BE2C (cell line): ENCODE data around the gene SNAPC3.

Experiments
- DNase-seq: peaks from one replicate; pipeline ENCODE4 v3.0.0-alpha.2; 2020
- H3K27me3 ChIP-seq: fragments of 250-450 bp; sonication (Bioruptor Pico); 2 replicates; pipeline ENCODE4 v1.5.1; 2020; ENCODE audit warnings: mild to moderate bottlenecking
- H3K36me3 ChIP-seq: fragments of 250-450 bp; sonication (Bioruptor Pico); 2 replicates; pipeline ENCODE4 v1.5.1; 2020; ENCODE audit warnings: mild to moderate bottlenecking
- H3K4me1 ChIP-seq: fragments of 250-450 bp; sonication (Bioruptor Pico); 2 replicates; pipeline ENCODE4 v1.5.1; 2020
- H3K4me3 ChIP-seq: 2 replicates; pipeline ENCODE4 v1.5.1; 2011; ENCODE audit warnings: low read depth, low read length
- H3K9me3 ChIP-seq: fragments of 250-450 bp; sonication (Bioruptor Pico); 2 replicates; pipeline ENCODE4 v1.5.1; 2020
- TF ChIP-seq, protein P1 (sequence below): IDR thresholded peaks from 2 replicates; pipeline ENCODE4 v1.5.1; 2012; ENCODE audit warnings: mild to moderate bottlenecking, low read depth, low read length

The SNAPC3 gene

DNA sequence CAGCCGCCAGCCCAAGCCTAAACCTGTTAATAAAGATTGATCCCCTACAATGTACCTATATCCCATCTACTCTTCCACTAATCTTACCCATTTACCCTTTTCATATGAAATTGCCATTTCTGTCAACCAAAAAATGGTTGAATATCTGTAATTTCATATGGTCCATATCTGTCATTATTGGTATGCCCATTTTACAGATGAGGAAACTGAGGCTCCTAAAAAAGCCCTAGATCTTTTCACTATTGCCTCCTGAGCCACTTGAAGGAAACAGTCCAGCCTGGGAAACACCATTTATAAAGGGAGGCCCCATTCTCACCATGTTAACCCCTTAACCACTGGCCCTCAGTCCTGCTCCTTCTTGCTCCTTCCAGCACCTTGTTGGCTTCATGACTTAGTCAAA is 41.2 kb upstream of the SNAPC3 start:
- Histone ChIP-seq H3K4me1 (no peaks in the 10 kb centered on the region), H3K36me3 (no peaks in the 10 kb centered on the region), H3K27me3 (no peaks in the 10 kb centered on the region; the same call in 1 of the 2 replicates), H3K4me3 (no peak overlapping the region), H3K9me3 (no peaks in the 10 kb centered on the region)
- no peak for DNase-seq
- TF ChIP-seq, protein P1, sequence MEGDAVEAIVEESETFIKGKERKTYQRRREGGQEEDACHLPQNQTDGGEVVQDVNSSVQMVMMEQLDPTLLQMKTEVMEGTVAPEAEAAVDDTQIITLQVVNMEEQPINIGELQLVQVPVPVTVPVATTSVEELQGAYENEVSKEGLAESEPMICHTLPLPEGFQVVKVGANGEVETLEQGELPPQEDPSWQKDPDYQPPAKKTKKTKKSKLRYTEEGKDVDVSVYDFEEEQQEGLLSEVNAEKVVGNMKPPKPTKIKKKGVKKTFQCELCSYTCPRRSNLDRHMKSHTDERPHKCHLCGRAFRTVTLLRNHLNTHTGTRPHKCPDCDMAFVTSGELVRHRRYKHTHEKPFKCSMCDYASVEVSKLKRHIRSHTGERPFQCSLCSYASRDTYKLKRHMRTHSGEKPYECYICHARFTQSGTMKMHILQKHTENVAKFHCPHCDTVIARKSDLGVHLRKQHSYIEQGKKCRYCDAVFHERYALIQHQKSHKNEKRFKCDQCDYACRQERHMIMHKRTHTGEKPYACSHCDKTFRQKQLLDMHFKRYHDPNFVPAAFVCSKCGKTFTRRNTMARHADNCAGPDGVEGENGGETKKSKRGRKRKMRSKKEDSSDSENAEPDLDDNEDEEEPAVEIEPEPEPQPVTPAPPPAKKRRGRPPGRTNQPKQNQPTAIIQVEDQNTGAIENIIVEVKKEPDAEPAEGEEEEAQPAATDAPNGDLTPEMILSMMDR, result no peak

DNA sequence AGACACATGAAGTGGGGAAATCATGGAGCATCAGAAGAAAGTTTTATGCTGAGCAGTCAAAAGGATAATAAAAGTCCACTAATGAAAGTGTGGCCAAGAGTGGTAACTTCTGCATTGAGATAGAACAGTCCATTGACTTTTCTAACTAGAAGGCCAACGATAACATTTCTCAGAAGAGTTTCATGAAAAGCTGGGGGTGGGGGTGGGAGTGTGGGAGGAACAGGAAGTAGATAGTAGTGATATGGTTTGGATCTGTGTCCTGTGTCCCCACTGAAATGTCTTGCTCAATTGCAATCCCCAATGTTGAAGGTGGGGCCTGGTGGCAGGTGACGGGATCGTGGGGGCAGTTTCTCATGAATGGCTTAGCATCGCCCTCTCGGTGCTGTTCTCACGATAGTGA is 36.2 kb upstream of the SNAPC3 start:
- TF ChIP-seq, protein P1, result no peak
- H3K36me3 ChIP-seq, result no peaks in the 10 kb centered on the region
- no peak overlapping the region for H3K4me3 ChIP-seq
- DNase-seq, result no peak
- no peaks in the 10 kb centered on the region for H3K27me3 ChIP-seq
- H3K4me1 ChIP-seq, result no peaks in the 10 kb centered on the region
- no peaks in the 10 kb centered on the region for H3K9me3 ChIP-seq

DNA sequence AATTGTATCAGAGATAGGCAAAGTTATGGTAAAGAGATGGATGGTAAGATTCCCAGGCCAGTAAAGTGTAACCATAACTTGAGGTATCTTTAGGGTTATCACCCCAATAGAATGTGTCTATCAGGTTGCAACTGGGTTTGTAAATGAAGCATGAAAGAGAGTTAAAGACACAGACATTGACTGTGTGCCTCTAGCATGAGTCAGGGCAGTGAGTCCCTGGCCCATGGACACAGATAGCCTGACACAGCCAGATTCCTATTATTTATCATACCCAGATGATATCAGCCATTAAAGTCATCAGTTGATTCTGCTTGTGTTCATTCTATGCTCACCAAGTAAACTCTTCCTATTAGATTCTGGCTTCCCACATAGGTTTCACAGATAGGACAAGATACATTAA is 33.5 kb upstream of the SNAPC3 start:
- no peaks in the 10 kb centered on the region for H3K27me3 ChIP-seq
- no peaks in the 10 kb centered on the region for H3K4me1 ChIP-seq
- no peak for DNase-seq
- H3K9me3 ChIP-seq, result no peaks in the 10 kb centered on the region
- TF ChIP-seq, protein P1, result no peak
- H3K4me3 ChIP-seq, result no peak overlapping the region
- no peaks in the 10 kb centered on the region for H3K36me3 ChIP-seq

DNA sequence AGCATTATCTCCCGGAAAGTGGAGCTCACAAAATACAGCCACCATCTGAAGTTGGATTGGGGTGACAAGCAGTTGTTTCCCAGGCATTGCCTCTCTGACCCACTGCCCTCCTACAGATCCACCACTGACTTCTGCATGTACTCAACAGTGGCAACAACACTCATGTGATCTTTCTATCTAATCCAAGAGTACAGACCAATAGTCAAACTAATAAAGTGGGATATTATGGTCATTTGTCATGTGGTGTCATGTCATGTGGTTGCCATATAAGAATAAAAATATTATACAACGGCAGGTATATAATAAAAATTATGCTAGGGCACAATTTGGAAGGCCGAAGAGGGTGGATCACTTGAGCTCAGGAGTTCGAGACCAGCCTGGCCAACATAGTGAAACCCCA is 33.0 kb upstream of the SNAPC3 start:
- TF ChIP-seq, protein P1, result no peak
- H3K4me3 ChIP-seq, result no peak overlapping the region
- H3K27me3 ChIP-seq, result no peaks in the 10 kb centered on the region
- DNase-seq, result no peak
- H3K4me1 ChIP-seq, result no peaks in the 10 kb centered on the region
- H3K9me3 ChIP-seq, result no peaks in the 10 kb centered on the region
- H3K36me3 ChIP-seq, result no peaks in the 10 kb centered on the region

DNA sequence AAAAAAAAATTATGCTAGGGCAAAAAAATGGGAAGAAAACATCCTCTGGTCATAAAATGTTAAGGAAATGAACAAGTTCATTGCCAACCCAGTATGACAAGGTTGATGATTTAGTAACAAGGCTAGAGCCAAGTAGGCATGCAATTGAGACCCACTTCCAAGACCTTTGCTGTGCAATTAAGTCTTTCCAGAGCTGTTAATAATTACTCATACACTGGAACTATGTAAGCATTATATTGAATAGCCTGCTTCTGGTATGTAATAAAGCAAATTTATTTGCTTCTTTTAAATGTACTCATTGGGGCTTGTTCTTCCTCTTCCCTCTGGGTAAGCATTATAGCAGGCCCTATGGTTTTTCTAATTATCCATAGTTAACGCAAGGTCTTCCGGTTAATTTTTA is 32.5 kb upstream of the SNAPC3 start:
- Histone ChIP-seq H3K9me3 (no peaks in the 10 kb centered on the region), H3K36me3 (no peaks in the 10 kb centered on the region), H3K27me3 (no peaks in the 10 kb centered on the region), H3K4me3 (no peak overlapping the region), H3K4me1 (no peaks in the 10 kb centered on the region)
- TF ChIP-seq, protein P1, result no peak
- DNase-seq, result no peak

DNA sequence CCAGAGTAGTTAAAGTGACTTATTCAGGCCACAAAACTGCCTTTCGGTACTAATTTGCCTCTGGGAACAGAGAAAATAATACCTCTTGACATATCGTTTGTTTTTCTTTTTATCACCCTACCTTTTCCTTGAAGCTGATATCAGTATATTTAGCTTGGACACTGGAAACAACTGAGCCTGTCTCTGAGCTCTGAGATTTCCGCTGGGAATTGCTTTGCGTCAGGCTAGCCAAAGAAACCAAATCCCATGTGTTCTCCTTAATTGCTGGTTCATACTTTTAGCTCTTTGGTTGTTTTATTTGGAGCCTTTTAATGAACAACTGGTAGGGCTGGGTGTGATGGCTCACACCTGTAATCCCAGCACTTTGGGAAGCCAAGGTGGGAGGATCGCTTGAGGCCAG is 30.3 kb upstream of the SNAPC3 start:
- no peak for DNase-seq
- TF ChIP-seq, protein P1, result no peak
- no peaks in the 10 kb centered on the region for H3K36me3 ChIP-seq
- no peaks in the 10 kb centered on the region for H3K9me3 ChIP-seq
- no peaks in the 10 kb centered on the region for H3K27me3 ChIP-seq
- no peak overlapping the region for H3K4me3 ChIP-seq
- no peaks in the 10 kb centered on the region for H3K4me1 ChIP-seq
